ENCODE measurements around the gene CRYBA4.

Gene CRYBA4

DNA sequence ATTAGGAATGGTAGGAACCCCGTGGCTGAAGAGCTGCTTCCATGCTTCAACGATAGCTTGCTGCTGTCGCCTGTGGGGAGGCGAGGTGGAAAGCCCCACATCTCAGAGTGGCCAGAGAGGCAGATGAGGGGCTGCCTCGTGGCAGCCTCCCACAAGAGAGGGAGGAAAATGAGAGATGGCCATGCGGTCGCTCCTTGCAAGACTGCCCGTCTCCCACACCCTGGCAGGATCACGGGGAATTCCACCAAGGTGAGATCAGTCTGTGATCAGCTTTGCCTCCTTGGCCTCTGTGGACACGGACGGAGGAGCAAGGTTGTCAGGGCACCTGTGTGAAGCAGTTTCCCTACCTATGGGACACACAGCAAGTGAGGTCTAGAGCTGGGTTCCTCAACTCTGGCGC is 3.0 kb downstream of the CRYBA4 start:
- DNase-seq (ENCODE audit: low read depth), result no peak

DNA sequence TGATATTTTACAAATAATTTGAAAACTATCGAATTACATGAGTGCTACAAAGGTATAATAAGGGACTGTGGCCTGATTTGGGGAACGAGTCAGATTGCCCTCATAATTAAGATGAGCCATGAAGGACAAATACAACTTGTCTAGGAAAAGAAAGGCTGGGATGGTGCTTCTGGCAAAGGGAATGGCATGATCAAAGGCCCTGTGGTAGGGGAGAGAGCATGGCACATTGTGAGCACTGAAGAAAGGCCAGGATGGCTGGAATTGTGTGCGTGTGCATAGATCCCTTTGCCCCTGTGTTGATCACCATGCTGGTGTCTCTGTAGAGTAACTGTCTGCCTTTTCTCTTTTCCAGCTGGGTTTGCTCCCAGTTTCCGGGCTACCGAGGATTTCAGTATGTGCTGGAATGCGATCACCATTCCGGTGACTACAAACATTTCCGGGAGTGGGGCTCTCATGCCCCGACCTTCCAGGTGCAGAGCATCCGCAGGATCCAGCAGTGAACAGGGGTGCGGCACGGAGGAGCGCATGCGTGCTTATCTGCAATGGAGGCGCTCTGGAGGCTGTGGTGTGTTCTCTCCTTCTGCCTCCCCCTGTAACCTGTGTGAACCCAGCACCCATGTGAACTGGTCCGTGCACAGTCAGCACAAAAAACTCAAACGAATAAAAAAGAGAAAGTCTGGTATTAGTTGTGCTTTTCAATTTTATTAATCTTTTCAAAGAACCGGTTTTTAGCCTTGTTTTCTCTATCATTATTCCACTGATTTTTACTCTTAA is 8.4 kb downstream of the CRYBA4 start:
- no peak for DNase-seq (ENCODE audit: low read depth)

DNA sequence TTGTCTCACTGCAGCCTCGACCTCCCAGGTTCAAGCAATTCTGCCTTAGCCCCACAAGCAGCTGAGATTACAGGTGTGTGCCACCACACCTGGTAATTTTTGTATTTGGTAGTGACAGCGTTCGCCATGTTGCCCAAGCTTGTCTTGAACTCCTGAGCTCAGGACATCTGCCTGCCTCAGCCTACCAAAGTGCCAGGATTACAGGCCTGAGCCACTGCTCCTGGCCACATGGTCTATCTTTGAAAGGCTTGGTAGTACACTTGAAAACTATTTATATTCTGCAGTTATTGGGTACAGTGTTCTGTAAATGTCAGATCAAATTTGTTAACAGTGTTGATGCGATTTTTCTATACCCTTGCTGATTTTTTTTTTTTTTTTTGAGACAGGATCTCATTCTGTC is 9.5 kb downstream of the CRYBA4 start:
- DNase-seq (ENCODE audit: low read depth), result no peak

DNA sequence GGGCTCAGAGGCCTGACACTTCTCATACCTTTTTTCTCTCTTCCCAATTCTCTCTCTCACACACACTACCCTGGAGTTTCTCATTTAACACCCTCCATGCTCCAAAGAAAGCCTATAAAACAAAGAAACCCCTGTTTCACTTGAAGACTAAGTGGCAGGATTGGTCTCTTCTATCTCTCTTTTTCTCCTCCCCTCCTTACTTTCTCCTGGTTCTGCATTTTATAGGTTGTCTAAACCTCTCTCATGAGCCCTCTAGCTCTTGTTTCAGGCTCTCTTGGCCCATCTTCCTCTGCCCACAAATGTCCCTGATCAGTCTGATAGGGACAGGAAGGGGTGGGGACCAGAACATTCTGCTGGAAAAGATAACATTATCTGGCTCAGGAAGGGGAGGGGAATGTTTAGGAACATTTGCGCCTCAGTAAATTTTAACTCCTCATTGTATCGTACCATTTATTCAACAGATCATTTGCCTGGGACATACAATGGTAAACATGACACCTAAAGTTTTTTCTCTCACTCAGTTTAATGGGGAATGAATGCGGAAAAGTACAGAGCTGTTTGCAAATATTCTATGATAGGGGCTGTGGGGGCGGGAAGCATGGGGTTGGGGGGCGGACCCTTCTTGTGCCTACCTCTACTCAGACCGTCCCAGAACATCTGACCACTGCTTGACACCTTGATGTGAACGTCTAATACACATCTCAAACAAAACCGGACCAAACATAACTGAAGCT is 10.8 kb downstream of the CRYBA4 start:
- no peak for DNase-seq (ENCODE audit: low read depth)

DNA sequence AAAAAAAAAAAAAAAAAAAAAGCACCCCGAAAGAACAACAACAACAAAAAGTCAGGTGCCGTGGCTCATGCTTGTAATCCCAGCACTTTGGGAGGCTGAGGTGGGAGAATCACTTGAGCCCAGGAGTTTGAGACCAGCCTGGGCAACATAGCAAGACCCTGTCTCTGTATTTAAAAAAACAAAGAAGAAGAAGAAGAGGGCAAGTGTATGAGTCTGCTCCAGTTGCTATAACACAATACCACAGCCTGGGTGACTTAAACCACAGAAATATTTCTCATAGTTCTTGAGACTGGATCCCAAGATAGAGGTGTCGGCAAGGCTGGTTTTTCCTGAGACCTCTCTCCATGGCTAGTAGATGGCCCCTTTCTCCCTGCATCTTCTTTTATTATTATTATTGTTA is 12.4 kb downstream of the CRYBA4 start:
- DNase-seq (ENCODE audit: low read depth), result no peak

DNA sequence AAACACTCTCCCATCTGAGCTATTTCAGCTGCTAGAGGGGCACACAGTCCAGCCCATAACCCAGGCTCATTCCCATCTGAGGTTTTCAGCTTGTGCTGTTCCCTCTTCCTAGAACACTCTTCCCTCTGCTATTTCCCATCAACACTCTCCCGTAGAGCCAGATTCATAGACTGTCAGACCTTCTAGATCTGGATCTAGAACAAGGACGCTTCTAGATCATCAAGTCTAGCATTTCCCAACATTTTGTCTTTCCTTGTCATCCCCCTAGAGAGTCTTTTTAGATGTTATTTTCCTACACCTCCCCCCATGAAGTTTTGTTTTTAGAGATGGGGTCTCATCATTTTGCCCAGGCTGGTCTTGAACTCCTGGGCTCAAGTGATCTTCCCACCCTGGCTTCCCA is 13.4 kb downstream of the CRYBA4 start:
- DNase-seq (ENCODE audit: low read depth), result no peak

DNA sequence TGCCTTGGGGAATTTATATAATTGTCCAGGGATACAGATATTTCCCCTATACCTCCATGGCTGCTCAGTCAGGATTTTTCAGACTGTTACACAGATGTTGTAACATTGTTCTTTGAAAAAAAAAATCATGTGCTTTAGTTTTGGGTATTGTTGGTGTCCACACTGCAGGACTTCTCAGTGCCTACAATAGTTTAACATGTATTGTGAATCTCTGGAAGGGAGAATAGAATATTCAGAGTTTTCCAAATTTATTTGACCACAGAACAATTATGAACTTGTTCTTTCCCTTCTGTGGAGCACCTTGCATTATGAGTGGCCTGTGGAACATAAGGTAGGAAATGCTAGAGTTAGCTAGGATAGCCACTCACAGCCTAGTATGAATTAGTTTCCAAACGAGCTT is 14.5 kb downstream of the CRYBA4 start:
- no peak for DNase-seq (ENCODE audit: low read depth)

DNA sequence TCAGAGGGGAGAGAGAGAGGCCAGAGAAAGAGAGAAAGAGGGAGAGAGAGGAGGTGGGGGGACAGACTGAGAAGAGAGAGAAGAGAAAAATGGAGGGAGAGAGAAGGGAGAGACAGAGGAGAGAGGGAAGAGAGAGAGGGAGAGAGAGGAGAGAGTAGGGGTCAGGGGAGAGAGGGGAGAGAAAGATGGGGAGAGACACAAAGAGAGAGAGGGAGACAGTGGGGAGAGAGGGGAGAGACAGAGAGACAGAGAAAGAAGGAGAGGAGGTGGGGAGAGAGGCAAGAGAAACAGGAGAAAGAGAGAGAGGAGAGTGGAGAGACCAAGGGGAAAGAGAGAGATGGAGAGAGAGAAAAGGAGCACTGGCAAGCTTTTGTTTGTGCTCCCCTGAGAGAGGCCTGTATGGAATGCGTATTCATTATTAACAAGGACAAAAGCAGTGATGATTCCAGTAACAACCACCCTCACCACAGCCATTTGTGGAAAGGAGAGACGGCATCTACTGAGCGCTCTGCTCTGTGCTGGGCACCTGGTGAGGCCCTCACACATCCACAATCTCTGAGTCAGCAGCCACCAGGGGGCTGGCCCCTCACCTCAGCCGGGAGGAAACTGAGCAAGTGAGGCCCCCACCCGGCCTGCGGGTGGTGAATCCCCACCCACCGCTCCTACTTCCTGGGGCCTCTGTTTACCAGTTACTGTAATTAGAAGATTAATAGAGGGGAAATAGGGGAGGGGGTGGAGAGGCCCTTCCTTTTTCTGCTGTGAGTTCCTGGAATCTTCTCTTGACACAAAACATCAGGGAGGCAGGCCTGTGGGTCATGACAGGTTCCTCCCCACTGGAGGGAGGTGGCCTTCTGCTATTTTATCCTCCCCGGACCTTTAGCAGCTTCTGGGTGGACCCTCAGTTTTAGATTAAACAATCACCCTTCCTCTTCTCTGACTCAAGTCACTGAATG is 21.0 kb downstream of the CRYBA4 start:
- DNase-seq (ENCODE audit: low read depth), result no peak

DNA sequence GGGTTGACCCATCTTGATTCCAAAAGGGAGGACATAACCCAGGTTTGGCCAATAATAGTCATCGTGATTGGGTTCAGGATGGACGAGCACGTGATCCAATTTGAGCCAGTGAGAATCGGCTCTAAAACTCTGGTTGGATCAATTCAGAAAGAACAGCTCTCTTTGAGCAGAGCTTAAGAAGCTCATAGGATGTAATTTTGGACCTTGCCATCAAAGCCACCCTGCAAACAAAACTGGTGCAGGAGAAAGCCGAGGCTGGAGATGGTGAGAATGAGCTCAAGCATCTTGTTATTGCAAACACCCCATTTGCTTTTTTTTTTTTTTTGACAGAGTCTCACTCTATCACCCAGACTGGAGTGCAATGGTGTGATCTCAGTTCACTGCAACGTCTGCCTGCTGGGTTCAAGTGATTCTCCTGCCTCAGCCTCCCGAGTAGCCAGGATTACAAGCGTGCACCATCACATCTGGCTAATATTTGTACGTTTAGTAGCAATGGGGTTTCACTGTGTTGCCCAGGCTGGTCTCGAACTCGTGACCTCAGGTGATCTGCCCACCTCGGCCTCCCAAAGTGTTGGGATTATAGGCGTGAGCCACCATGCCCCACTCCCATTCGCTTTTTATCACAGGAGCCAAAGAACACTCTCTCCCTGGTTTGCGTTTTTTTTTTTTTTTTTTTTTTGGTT is 21.8 kb downstream of the CRYBA4 start:
- DNase-seq (ENCODE audit: low read depth), result no peak

DNA sequence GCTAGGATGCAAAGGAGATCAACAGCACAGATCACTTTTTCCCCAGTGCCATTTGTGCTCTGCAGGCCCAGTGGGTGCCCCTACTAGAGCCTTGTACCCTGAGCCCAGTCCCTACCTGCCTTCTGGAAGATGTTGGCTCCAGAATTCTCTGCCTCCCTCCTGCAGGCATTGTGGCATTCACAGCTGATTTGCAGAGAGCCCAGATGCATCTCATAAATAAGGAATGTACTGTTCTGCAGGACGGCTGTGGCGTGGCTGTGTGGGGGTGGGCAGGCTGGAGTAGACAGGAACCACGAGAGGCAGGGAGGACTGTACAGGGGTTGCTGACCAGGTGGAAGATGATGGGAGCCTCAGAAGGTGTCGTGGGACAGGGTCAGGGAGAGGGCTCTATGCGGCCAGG is 24.4 kb downstream of the CRYBA4 start:
- peak; percentile 47 for DNase-seq (ENCODE audit: low read depth)

DNA sequence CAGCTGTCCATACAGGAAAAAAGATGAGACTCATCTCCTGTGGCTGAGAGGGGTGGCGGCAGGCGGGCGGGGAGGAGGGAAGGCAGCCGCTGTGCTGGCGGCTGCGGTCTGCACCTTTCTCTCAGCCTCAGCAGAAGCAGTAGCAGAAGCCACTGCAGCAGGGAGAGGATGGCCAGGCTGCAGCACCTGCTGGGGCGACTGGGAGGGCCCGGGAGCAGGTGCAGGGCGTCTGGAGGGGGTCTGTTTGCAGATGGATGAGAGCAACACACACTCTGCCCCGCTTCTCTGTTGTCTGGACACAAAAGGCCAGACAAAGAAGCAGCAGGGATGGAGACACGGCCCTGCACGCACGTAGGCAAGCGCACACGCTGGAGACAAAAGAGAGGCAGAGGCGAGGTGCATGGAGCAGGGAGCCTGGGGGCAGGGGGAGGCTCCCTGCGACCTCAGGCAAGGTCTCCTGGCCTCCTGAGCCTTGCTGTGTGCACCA is 26.3 kb downstream of the CRYBA4 start:
- DNase-seq (ENCODE audit: low read depth), result no peak

DNA sequence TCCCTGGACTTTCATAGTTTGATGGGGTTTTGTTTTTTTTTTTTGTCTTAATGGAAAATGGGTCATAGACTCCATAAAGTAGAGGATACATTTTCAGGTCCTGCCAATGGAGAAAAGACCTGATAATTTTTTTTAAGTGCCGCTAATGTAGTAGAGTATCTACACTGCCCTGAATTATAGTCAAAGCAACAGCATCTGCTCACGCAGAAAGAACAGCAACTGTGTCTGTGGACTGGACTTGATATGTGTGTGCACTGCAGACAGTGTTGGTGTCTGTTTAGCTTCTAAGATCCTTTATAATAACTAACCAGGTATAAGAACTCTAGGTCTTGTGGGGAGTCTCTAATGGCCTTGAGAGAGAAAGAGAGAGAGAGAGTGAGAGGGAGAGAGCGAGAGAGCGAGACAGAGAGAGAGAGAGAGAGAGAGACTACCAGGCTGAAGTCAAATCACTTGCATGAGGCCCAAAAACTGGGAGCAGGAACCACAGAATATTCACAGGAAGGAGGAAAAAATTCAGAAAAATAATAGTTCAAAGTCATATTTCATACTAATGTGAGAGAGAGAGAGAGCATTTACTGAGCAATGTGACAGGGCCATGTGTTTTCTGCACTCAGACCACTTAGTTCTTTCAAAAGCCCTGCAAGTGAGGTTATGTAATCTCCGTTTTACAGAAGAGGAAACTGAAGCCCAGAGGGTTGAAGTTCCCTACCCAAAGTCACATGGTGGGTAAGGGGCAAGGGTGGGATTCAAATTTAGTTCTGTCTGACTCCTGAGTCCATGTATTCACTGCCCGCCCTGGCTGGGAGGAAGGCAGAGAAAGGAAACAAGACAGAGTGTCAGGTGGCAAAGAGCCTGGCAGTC is 27.0 kb downstream of the CRYBA4 start:
- peak; percentile 39 for DNase-seq (ENCODE audit: low read depth)

DNA sequence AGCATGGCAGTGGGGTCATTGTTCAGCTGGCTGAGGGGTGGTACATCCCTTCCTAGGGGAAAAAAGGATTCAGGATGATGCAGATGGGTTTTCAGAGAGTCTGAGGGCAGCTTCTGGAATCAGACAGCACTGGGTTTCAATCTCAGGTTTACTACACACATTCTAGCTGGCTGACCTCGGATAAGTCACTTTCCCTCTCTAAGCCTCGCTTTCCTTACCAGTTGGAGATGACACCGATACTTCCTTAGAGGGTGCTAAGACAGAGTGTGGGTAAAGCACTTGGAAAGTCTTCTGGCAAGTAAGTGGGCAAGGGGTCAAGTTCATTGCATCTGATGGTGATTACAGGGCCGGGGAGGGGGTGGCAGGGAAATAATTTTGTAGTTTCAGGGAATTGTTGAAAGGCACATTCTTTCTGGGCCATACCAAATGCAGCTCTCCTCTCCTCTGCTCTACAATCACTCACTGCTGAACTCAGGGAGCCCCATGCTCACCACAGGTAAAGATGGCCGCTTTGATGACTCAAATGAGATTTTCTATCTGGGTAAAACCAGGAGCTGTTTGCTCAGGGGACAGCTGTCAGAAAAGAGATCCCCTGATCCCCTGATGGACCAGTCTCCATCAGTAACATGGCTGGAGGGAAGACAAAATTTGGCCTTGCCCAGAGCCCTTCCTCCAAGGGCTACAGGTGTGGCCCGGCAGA is 29.1 kb downstream of the CRYBA4 start:
- no peak for DNase-seq (ENCODE audit: low read depth)

DNA sequence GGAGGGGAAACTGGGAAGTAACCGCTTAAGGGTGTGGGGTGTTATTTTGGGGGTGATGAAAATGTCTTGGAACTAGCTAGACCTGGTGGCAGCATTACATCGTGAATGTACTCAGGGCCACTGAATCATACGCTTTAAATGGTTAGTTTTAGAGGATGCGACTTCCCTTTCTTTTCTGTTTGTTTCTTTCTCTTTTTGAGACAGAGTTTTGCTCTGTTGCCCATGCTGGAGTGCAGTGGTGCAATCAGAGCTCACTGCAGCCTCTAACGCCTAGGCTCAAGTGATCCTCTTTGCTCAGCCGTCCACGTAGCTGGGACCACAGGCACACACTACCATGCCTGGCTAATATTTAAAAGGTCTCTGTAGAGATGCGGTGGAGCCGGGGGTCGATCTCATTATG is 30.1 kb downstream of the CRYBA4 start:
- no peak for DNase-seq (ENCODE audit: low read depth)

DNA sequence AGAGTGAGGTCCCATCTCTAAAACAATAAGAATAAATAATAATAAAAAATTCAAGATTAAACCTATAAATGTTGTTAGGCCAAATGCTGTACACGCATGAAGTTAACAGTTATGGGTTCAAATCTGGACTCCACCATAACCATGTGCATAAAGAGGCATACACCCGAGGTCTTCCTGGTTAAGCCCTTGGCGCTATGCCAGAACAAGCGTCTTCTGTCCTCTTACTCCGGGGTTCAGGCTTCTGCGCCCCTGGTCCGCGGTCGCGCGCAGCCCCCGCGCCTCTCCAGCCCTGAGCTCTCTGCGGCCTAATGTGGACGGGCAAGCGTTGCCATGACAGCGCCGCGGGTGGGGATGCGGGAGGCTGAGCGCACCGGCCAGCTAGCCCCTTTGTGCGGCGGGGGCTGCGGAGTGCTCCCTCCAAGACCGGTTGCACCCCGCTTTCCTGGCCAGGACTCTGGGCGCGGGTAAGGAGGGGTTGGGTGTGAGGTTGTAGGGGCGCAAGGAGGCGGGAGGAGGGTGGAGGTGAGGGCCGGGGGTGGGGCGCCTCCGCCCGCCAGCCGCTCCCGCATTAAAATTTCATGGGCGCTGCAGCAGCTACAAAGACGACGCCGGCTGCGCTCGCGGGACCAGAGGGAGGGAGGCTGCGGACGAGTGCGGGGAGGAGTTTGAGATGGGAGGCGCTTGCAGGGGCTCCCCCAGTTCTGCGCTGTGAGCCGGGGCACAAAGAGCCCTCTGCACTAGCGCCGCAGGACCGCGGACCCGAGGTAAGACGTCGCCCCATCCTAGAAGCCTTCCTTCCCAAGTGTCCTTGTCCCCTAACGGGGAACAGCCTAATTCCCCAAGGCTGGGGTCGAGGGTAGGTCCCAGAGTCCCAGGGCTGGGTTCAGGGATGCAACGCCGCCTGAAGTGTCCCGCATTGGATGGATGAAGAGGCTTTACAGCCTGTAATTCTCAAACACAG is 35.4 kb downstream of the CRYBA4 start, which contains the start of gene MIAT:
TSS of gene MIAT (plus strand) at position 698 of the 961 bp plus-strand sequence.
- DNase-seq (ENCODE audit: low read depth), result peak; percentile 54

DNA sequence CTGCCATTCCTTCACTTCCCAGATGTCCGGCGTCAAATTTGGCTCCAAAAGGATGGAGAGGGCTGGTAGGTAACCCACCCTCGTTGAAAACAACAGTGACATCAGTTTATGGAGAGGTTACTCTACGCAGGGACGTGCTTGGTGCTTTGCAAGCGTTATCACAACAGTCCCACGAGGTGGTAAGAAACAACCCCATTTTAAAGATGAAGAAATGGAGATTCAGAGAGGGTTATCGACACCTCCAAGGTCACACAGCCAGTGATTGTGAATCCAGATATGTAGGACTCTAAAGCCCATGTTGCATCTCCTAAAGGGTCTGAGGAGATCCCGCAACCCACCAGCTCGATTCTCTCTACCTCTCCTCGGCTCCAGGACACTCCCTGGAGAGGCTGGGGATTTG is 36.4 kb downstream of the CRYBA4 start:
- no peak for DNase-seq (ENCODE audit: low read depth)

DNA sequence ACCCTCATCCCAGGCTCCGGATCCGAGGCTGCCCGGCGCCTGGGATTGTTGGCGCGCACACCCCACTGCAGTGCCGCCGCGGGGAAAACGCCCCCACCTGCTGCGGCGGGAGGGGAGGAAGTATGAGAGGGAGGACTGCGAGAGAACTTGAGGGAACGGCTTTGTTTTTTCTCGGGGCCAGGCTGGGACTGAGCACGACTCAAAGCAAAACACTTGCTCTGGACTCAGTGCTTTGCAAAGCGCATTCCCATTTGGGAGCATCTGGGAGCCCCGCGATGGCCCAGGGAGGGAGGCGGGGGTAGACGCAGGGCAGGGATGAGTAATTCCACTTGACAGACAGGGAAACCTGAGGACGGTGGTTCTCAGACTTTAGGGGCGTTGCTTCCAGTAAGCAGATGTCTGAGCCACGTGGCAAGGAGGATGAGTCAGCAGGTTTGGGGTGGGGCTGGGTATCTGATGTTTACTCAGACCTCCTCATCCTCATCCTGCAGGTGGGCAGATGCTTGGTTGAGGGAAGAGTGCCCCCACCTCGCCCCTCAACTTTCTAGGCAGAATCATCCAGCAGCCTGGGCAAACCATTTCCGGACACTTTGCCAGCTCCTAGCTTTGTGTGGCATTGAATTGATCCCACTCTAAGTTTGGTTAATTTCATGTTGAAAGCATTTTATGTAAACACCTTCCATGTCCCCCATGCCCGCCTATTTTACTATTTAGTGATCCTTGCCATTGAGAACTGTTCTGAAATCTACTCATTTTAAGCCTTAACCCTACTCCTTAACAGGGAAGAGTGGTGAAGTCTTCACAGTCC is 37.1 kb downstream of the CRYBA4 start:
- DNase-seq (ENCODE audit: low read depth), result peak; percentile 97

DNA sequence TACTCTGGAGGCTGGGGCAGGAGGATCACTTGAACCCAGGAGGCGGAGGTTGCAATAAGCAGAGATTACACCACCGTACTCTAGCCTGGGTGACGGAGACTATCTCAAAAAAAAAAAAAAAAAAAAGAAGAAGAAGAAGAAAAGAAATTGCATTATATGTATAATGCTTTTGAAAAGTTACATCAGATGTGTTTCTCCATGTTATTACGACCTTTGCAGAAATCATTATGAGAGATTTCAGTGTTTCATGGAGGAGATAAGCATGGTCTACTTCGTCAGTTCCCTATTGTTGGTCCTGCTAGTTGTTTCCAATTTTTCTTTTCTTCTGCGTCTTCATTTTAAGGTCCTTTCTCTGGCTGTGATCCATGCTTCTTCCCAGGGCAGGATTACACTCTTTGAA is 38.6 kb downstream of the CRYBA4 start:
- no peak for DNase-seq (ENCODE audit: low read depth)

Data from iris pigment epithelial cell (primary cell).